T-cell (primary cell): ENCODE measurements around the gene UGT1A7. TPM values are rescaled to one million over a fixed set of nuclear protein-coding genes. Genes with fewer than 3 reads are reported as not detected.
"Not testable (repeated sequence)": the region's sequence is repeated elsewhere in the genome, so short reads cannot be mapped to it uniquely, and the experiment has no call there.

Experiments
- ATAC-seq, 4 experiments: fragments of 200-7000 bp in 3 of 4; fragments of 150-1000 bp in 1 of 4; cut with Tn5 transposase; replicated peaks in 1 of 4; 1 replicate in 3 of 4; 2 replicates in 1 of 4; pipeline ENCODE4 v1.10.0; 2021; ENCODE audit warnings: moderate library complexity in 3 of 4, mild to moderate bottlenecking in 2 of 4, moderate number of reproducible peaks in 1 of 4
- CTCF ChIA-PET, 2 donors: fragments of 300-600 bp; sonication (Branson Sonifier 250); formaldehyde crosslinking; loops; one replicate each; lab custom pipeline; 2022; ENCODE audit warnings: antibody characterized with exemption in 2 of 2; lab: Charles Lee
- POLR2A ChIA-PET, 2 donors: fragments of 300-600 bp; sonication (Branson Sonifier 250); formaldehyde crosslinking; loops; one replicate each; lab custom pipeline; 2022; ENCODE audit warnings: antibody characterized with exemption in 2 of 2; lab: Charles Lee
- DNase-seq, 35 experiments: peaks; one replicate each; pipeline versions ENCODE4 v3.0.0 to v3.0.0-alpha.2; 2013 to 2023
- H3K27ac ChIP-seq: one replicate; pipeline ENCODE4 v1.5.1; 2013; ENCODE audit warnings: low read length
- H3K27me3 ChIP-seq, 2 experiments: replicated peaks in 1 of 2; 1 replicate in 1 of 2; 2 replicates in 1 of 2; pipeline versions ENCODE4 v1.6.1 to v1.7.0; 2013; ENCODE audit warnings: low read length in 1 of 2, mixed read lengths in 1 of 2; ENCODE audit not compliant: control insufficient read depth in 2 of 2, insufficient read depth in 2 of 2; ENCODE audit errors: extremely low read depth in 1 of 2
- H3K36me3 ChIP-seq, 2 donors: 1 replicate in 1 of 2; 2 replicates in 1 of 2; pipeline versions ENCODE4 v1.6.1 to v1.7.0; 2013; ENCODE audit warnings: low read length in 1 of 2; ENCODE audit not compliant: control insufficient read depth in 2 of 2, insufficient read depth in 1 of 2; ENCODE audit errors: extremely low read depth in 1 of 2
- H3K4me1 ChIP-seq, 2 experiments: 1 replicate in 1 of 2; 2 replicates in 1 of 2; pipeline versions ENCODE4 v1.6.1 to v1.7.0; 2013; ENCODE audit warnings: low read length in 2 of 2, mixed read lengths in 1 of 2; ENCODE audit not compliant: insufficient read depth in 2 of 2, control insufficient read depth in 1 of 2; ENCODE audit errors: extremely low read depth in 1 of 2
- H3K4me3 ChIP-seq, 2 donors: 1 replicate in 1 of 2; 2 replicates in 1 of 2; pipeline versions ENCODE4 v1.5.1 to v1.7.0; 2013; ENCODE audit warnings: mild to moderate bottlenecking in 2 of 2, low read length in 1 of 2, moderate library complexity in 1 of 2; ENCODE audit not compliant: control insufficient read depth in 1 of 2; ENCODE audit errors: extremely low read depth in 1 of 2
- H3K9me3 ChIP-seq: 2 replicates; pipeline ENCODE4 v1.7.0; 2013
- H3K27ac Mint-ChIP-seq, 2 donors: one replicate each; pipeline ENCODE4 v1.8.0; 2020 to 2021; ENCODE audit warnings: mild to moderate bottlenecking in 2 of 2, mixed read lengths in 2 of 2
- H3K27me3 Mint-ChIP-seq, 2 donors: one replicate each; pipeline ENCODE4 v1.8.0; 2021 to 2022; ENCODE audit warnings: mixed read lengths in 2 of 2
- H3K36me3 Mint-ChIP-seq: one replicate; pipeline ENCODE4 v1.8.0; 2021; ENCODE audit warnings: mixed read lengths
- H3K4me1 Mint-ChIP-seq, 3 donors: one replicate each; pipeline ENCODE4 v1.8.0; 2020 to 2022; ENCODE audit warnings: mixed read lengths in 3 of 3, mild to moderate bottlenecking in 1 of 3
- H3K4me3 Mint-ChIP-seq, 3 donors: one replicate each; pipeline ENCODE4 v1.8.0; 2020 to 2022; ENCODE audit warnings: mild to moderate bottlenecking in 3 of 3, mixed read lengths in 3 of 3, moderate library complexity in 3 of 3
- H3K9me3 Mint-ChIP-seq, 3 donors: one replicate each; pipeline ENCODE4 v1.8.0; 2020 to 2022; ENCODE audit warnings: mixed read lengths in 3 of 3
- WGBS: methylation state at CpG from one replicate; pipeline ENCODE4 v1.1.5; 2013; ENCODE audit warnings: missing lambda C conversion rate; ENCODE audit not compliant: insufficient coverage; 5-methylcytosine and 5-hydroxymethylcytosine counted together
- total RNA-seq, 35 experiments: library from RNA in 6 of 35; stranded (reverse) in 6 of 35; fragments of 120-200 nt in 1 of 35; gene quantifications; one replicate each; pipeline versions ENCODE4 v1.2.1 to v1.2.4 and lab custom pipeline; 2013 to 2026

Gene UGT1A7
- total RNA-seq, 5 donors from 2014 or later (not counting 1 experiment from before 2014, with no cell fraction given), result 0.10 TPM; not detected in 4

DNA sequence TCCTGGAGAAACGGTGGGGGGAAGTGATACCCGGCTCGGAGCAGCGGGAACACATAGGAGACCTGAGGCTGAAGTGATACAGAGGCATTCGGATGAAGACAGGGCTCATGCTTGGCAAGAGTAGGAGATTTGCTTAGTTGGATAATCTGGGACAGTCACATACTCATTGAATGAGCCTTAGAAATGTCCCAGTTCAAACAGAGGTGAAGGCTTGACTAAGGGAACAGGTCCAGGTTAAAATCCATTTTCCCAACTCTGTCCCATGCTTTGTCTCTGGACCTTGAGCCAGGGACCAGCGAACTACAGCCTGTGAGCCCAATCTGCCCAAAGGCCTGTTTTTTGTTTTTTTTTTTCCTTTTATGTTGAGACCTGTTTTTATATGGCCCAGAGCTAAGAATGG lies 12.3 kb downstream of the UGT1A7 start:
- Mint-ChIP-seq H3K4me3 (no peak overlapping the region), H3K27ac (no peak overlapping the region), H3K9me3 (no peaks in the 10 kb centered on the region), H3K4me1 (no peaks in the 10 kb centered on the region), H3K36me3 (no peaks in the 10 kb centered on the region), H3K27me3 (peaks cover 0 to 12% of the 10 kb centered on the region in 2 donors)
- no peaks in the 10 kb centered on the region for H3K36me3 ChIP-seq
- ATAC-seq (no peak), DNase-seq (no peak)
- no peaks in the 10 kb centered on the region for H3K4me1 ChIP-seq
- no peak overlapping the region for H3K27ac ChIP-seq
- ChIA-PET POLR2A (no interaction called here), CTCF (no interaction called here)
- 100% methylated on average over 1 of the region's 6 CpGs for WGBS
- H3K27me3 ChIP-seq, result peaks cover 0 to 5% of the 10 kb centered on the region in 2 experiments
- no peak overlapping the region for H3K4me3 ChIP-seq
- H3K9me3 ChIP-seq, result no peaks in the 10 kb centered on the region

DNA sequence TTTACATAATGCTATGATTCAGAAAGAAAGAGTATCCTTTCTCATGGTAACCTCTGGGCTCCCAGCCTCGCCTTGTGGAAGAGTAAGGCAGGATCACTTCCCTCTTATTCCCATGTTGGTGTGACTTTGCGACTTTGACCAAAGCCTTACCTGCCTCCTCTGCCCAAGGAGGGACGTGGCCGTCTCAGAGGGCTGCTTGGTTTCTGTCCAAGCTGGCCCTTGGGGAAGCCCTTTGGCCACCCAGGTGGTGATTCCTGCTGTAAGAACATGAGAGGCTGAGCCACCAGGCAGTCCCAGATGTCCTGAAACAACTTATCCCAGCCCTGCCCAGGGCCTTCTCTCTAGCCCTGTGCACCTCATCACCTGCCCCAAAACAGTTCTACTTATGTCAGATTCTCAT lies 17.0 kb downstream of the UGT1A7 start:
- no peak for DNase-seq
- no peaks in the 10 kb centered on the region for H3K4me1 Mint-ChIP-seq
- Histone ChIP-seq H3K27ac (no peak overlapping the region), H3K4me1 (no peaks in the 10 kb centered on the region), H3K36me3 (no peaks in the 10 kb centered on the region), H3K9me3 (no peaks in the 10 kb centered on the region), H3K27me3 (peaks cover 0 to under 1% of the 10 kb centered on the region in 2 experiments), H3K4me3 (no peak overlapping the region)
- CTCF ChIA-PET, result no interaction called here
- WGBS, result 93% methylated on average over 3 of the region's 4 CpGs
- H3K27me3 Mint-ChIP-seq, result peaks cover 0 to 12% of the 10 kb centered on the region in 2 donors
- POLR2A ChIA-PET, result no interaction called here
- H3K4me3 Mint-ChIP-seq, result no peak overlapping the region
- H3K36me3 Mint-ChIP-seq, result no peaks in the 10 kb centered on the region
- H3K9me3 Mint-ChIP-seq, result peaks cover 0 to under 1% (median 0%) of the 10 kb centered on the region in 3 donors
- ATAC-seq, result no peak
- no peak overlapping the region for H3K27ac Mint-ChIP-seq

DNA sequence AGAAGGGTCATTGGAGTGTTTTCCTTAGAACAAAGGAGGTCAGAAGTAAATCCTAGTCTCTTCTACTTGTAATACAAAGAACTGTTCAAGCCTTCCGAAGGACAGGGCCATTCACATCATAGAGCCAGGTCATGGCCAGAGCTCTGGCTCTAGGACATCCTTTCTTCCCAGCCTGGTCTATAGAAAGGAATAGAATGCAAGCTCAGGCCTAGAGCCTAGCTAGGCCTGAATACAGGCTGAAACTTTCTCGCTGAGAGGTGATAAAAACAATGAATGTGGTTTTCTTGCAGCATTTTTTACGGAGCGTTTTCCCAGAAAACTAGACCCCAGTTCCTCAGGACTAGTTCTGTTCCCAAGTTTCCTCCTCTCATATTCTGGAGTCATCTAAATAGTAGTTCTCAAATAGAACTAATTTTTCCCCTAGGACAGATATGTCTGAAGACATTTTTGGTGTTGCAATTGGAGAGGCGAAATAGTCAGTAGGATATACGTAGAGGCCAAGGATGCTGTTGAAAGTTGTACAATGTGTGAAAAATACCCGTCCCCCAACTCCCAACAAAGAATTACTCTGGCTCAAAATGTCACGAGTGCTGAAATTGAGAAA lies 17.8 kb downstream of the UGT1A7 start:
- Mint-ChIP-seq H3K36me3 (no peaks in the 10 kb centered on the region), H3K27ac (no peak overlapping the region), H3K27me3 (peaks cover 0 to 16% of the 10 kb centered on the region in 2 donors), H3K4me1 (no peaks in the 10 kb centered on the region), H3K4me3 (no peak overlapping the region), H3K9me3 (peaks cover 0 to 6% (median 0%) of the 10 kb centered on the region in 3 donors)
- no peak overlapping the region for H3K27ac ChIP-seq
- ATAC-seq (no peak), DNase-seq (no peak)
- no peaks in the 10 kb centered on the region for H3K4me1 ChIP-seq
- no peak overlapping the region for H3K4me3 ChIP-seq
- H3K9me3 ChIP-seq, result no peaks in the 10 kb centered on the region
- peaks cover 0 to 3% of the 10 kb centered on the region in 2 experiments for H3K27me3 ChIP-seq
- POLR2A ChIA-PET, result no interaction called here
- 50% methylated on average over 1 of the region's 8 CpGs for WGBS
- H3K36me3 ChIP-seq, result no peaks in the 10 kb centered on the region
- CTCF ChIA-PET, result no interaction called here

DNA sequence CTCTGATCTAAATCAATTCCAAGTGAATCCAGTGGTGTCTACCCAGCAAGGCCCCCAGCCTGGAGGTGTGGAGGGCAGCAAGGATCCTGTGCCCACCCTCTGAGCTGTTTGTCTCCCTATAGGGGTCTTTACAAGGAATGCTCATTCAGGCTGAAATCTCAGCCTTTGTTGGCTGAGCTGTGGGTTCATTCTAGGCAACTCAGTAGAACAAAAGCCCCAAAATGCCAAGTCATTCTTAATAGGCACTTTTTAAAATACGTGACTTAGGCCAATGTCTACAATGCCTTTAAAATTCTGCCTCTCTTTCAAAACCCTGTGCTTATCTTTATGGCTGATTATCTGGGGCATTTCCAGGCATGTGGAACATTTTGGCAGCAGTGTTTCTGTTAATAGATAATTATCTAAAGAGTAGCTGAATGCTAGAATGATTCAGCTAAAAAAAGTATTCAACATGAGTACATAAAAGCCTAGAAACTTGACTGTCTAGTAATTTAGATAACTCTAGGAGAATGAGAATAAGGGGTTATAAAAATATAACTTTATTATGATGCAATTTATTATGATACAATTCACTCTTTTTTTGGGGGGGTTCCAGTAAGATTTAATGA lies 18.4 kb downstream of the UGT1A7 start:
- no CpG with 5 or more reads among the region's 1 CpG for WGBS
- peaks cover 0 to 16% of the 10 kb centered on the region in 2 donors for H3K27me3 Mint-ChIP-seq
- POLR2A ChIA-PET, result no interaction called here
- no peak for DNase-seq
- H3K4me1 Mint-ChIP-seq, result no peaks in the 10 kb centered on the region
- Histone ChIP-seq H3K4me1 (no peaks in the 10 kb centered on the region), H3K4me3 (no peak overlapping the region), H3K27me3 (peaks cover 0 to 5% of the 10 kb centered on the region in 2 experiments), H3K27ac (no peak overlapping the region), H3K36me3 (no peaks in the 10 kb centered on the region), H3K9me3 (no peaks in the 10 kb centered on the region)
- CTCF ChIA-PET, result no interaction called here
- no peak for ATAC-seq
- no peak overlapping the region for H3K27ac Mint-ChIP-seq
- peaks cover 0 to 6% (median 0%) of the 10 kb centered on the region in 3 donors for H3K9me3 Mint-ChIP-seq
- H3K36me3 Mint-ChIP-seq, result no peaks in the 10 kb centered on the region
- no peak overlapping the region for H3K4me3 Mint-ChIP-seq

DNA sequence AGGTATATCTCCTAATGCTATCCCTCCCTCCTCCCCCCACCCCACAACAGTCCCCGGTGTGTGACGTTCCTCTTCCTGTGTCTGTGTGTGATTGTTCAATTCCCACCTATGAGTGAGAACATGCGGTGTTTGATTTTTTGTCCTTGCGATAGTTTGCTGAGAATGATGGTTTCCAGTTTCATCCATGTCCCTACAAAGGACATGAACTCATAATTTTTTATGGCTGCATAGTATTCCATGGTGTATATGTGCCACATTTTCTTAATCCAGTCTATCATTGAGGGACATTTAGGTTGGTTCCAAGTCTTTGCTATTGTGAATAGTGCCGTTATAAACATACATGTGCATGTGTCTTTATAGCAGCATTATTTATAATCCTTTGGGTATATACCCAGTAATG lies 19.1 kb downstream of the UGT1A7 start:
- H3K9me3 Mint-ChIP-seq, ATAC-seq: not testable (repeated sequence)

DNA sequence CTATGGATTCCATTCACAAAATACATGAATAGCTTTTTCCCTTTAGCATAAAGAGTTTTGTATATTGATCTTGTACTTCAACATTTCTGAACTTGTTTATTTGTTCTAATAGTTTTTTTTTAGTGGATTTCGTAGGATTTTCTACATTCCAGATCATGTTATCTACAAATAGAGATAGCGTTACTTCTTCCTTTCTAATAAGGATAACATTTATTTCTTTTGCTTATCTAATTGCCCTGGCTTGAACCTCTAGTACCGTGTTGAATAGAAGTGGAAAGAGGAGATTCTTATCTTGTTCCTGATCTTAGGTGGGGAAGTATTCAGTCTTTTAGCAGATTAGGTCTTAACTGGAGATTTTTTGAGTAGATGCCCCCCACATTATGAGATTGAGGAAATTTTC lies 20.5 kb downstream of the UGT1A7 start:
- Mint-ChIP-seq H3K36me3 (no peaks in the 10 kb centered on the region), H3K4me3 (no peak overlapping the region), H3K9me3 (peaks cover 0 to 6% (median 0%) of the 10 kb centered on the region in 3 donors), H3K27me3 (peaks cover 2 to 13% of the 10 kb centered on the region in 2 donors), H3K27ac (no peak overlapping the region), H3K4me1 (no peaks in the 10 kb centered on the region)
- ChIA-PET POLR2A (no interaction called here), CTCF (no interaction called here)
- no CpG with 5 or more reads among the region's 3 CpGs for WGBS
- Histone ChIP-seq H3K27ac (no peak overlapping the region), H3K4me1 (no peaks in the 10 kb centered on the region), H3K27me3 (peaks cover 0 to 15% of the 10 kb centered on the region in 2 experiments), H3K4me3 (no peak overlapping the region), H3K36me3 (no peaks in the 10 kb centered on the region), H3K9me3 (no peaks in the 10 kb centered on the region)
- ATAC-seq (no peak), DNase-seq (no peak)

More for the DNA sequence above, 19.1 kb downstream of the UGT1A7 start:
- H3K9me3 ChIP-seq, DNase-seq, H3K27ac ChIP-seq, H3K27me3 ChIP-seq, H3K4me3 Mint-ChIP-seq, H3K36me3 Mint-ChIP-seq, POLR2A ChIA-PET, H3K4me1 ChIP-seq, H3K4me3 ChIP-seq, H3K27ac Mint-ChIP-seq, CTCF ChIA-PET, H3K4me1 Mint-ChIP-seq, H3K36me3 ChIP-seq: not testable (repeated sequence)
- H3K27me3 Mint-ChIP-seq, result peaks cover 0 to 19% of the 10 kb centered on the region in 2 donors
- WGBS, result no CpG with 5 or more reads among the region's 5 CpGs
